Measurements from ENCODE around the gene NKX2-4. TPM values are rescaled to one million over a fixed set of nuclear protein-coding genes. Genes with fewer than 3 reads are reported as not detected.
"Not testable (repeated sequence)": the region's sequence is repeated elsewhere in the genome, so short reads cannot be mapped to it uniquely, and the experiment has no call there.

The NKX2-4 gene
- total RNA-seq, 4 donors from 2014 or later = not detected

DNA sequence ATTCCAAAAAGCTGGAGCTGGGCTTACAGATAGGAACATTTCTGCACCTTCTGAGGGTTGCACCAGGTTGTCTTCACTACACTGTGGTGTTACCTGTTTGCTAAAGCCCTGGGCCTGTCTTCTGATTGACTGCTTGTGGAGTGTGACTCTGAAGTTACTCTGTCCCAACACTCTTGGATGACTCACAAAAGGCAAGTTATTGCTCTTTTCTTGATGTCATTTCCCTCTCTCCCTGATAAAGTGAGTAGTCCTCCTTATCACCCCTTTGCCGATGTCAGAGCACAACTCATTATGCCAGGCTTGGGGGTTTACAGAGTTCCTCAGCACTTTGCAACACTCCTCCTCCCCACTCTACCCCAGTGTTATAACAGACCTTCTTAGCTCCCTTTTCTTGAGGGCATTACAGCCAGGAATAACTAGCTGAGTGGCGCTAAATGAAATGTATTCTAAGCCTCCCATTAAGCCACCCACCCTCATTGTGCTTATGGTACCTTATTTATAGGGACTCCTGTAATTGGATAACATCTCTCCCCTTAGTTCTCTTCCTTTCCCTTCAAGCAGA lies 36.1 kb upstream of the NKX2-4 start:
- Histone ChIP-seq H3K4me3 (no peak overlapping the region), H3K36me3 (no peaks in the 10 kb centered on the region), H3K27me3 (no peaks in the 10 kb centered on the region), H3K9me3 (no peaks in the 10 kb centered on the region), H3K27ac (no peak overlapping the region), H3K4me1 (no peaks in the 10 kb centered on the region)
- no peak for DNase-seq
- intact Hi-C loops (cut with DNase I; ENCODE audit: low total_unique reads) = no loop called here
- TF ChIP-seq, protein P1, sequence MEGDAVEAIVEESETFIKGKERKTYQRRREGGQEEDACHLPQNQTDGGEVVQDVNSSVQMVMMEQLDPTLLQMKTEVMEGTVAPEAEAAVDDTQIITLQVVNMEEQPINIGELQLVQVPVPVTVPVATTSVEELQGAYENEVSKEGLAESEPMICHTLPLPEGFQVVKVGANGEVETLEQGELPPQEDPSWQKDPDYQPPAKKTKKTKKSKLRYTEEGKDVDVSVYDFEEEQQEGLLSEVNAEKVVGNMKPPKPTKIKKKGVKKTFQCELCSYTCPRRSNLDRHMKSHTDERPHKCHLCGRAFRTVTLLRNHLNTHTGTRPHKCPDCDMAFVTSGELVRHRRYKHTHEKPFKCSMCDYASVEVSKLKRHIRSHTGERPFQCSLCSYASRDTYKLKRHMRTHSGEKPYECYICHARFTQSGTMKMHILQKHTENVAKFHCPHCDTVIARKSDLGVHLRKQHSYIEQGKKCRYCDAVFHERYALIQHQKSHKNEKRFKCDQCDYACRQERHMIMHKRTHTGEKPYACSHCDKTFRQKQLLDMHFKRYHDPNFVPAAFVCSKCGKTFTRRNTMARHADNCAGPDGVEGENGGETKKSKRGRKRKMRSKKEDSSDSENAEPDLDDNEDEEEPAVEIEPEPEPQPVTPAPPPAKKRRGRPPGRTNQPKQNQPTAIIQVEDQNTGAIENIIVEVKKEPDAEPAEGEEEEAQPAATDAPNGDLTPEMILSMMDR (IDR thresholded peaks at IDR 0.05) = no peak
- TF ChIP-seq POLR2A (IDR thresholded peaks at IDR 0.05) = no peak

GRCh38 chr20:21432911-21433310 lies 35.6 kb upstream of the NKX2-4 start:
- no peaks in the 10 kb centered on the region for H3K27me3 ChIP-seq
- TF ChIP-seq, protein P1 (IDR thresholded peaks at IDR 0.05) = no peak
- TF ChIP-seq POLR2A (IDR thresholded peaks at IDR 0.05) = no peak
- H3K4me1 ChIP-seq = no peaks in the 10 kb centered on the region
- H3K9me3 ChIP-seq = no peaks in the 10 kb centered on the region
- DNase-seq = no peak
- H3K4me3 ChIP-seq = no peak overlapping the region
- no peak overlapping the region for H3K27ac ChIP-seq
- intact Hi-C loops (cut with DNase I; ENCODE audit: low total_unique reads) = no loop called here
- H3K36me3 ChIP-seq = no peaks in the 10 kb centered on the region

DNA sequence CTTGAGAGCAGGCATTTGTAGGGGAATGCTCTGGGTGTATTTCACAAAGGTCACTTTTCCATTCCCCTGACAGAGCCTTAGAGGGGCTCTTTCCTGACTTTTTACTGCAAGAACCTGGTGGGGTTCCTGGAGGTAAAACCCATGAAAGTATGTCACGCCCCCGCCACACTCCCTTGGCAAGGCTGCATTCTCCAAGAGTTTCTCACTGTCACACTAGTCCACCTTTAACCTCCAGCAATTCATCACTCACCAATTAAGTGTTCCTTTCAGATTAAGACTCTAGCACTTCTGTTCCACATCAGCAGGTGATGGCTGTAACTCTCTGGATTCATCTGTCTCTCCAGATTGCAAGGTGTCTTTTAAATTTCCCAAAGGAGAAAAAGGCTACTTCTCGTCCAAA lies 32.7 kb upstream of the NKX2-4 start:
- H3K9me3 ChIP-seq = no peaks in the 10 kb centered on the region
- H3K4me3 ChIP-seq = no peak overlapping the region
- intact Hi-C loops (cut with DNase I; ENCODE audit: low total_unique reads) = no loop called here
- no peak overlapping the region for H3K27ac ChIP-seq
- no peaks in the 10 kb centered on the region for H3K36me3 ChIP-seq
- no peaks in the 10 kb centered on the region for H3K4me1 ChIP-seq
- no peak for TF ChIP-seq POLR2A (IDR thresholded peaks at IDR 0.05)
- TF ChIP-seq, protein P1 (IDR thresholded peaks at IDR 0.05) = no peak
- DNase-seq = no peak
- H3K27me3 ChIP-seq = no peaks in the 10 kb centered on the region

GRCh38 chr20:21424846-21425245 lies 27.5 kb upstream of the NKX2-4 start:
- H3K27me3 ChIP-seq = no peaks in the 10 kb centered on the region
- H3K36me3 ChIP-seq = no peaks in the 10 kb centered on the region
- no peak for DNase-seq
- TF ChIP-seq, protein P1 (IDR thresholded peaks at IDR 0.05) = no peak
- TF ChIP-seq POLR2A (IDR thresholded peaks at IDR 0.05) = no peak
- no peaks in the 10 kb centered on the region for H3K4me1 ChIP-seq
- intact Hi-C loops (cut with DNase I; ENCODE audit: low total_unique reads) = no loop called here
- no peak overlapping the region for H3K4me3 ChIP-seq
- peaks cover 0 to 7% of the 10 kb centered on the region in 2 donors for H3K9me3 ChIP-seq
- H3K27ac ChIP-seq = no peak overlapping the region

GRCh38 chr20:21423712-21424111 lies 26.4 kb upstream of the NKX2-4 start:
- H3K4me1 ChIP-seq; H3K27me3 ChIP-seq; H3K4me3 ChIP-seq; H3K27ac ChIP-seq; intact Hi-C loops (cut with DNase I; ENCODE audit: low total_unique reads); H3K36me3 ChIP-seq; H3K9me3 ChIP-seq; DNase-seq: not testable (repeated sequence)
